ENCODE measurements around the gene VWA3B. TPM values are rescaled to one million over a fixed set of nuclear protein-coding genes. Genes with fewer than 3 reads are reported as not detected.
"Not testable (repeated sequence)": the region's sequence is repeated elsewhere in the genome, so short reads cannot be mapped to it uniquely, and the experiment has no call there.

The VWA3B gene
- polyA plus RNA-seq, 1 donor (not counting 4 experiments of a cell fraction or from before 2014, with no cell fraction given): not detected

DNA sequence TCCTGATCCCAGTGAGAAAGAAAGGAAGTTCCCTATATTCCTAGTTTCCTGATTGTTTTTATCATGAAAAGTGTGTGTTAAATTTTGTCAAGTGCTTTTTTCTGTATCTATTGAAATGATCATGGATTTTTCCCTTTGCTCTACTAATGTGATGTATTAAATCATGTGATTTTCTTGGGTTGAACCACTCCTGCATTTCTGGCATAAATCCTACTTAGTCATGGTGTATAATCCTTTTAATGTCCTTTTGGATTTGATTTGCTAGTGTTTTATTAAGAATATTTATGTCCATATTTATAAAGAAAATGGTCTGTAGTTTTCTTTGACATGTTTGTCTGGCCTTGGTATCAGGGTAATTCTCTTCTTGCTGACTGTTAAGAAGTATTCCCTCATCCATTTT, 171.9 kb downstream of the VWA3B start:
- Histone ChIP-seq H3K9me3 (ENCODE audit: control insufficient read depth, low read depth, low read length) (no peaks in the 10 kb centered on the region), H3K79me2 (ENCODE audit: control insufficient read depth, insufficient read depth, low read length) (no peaks in the 10 kb centered on the region), H3K9me1 (ENCODE audit: control insufficient read depth, extremely low read depth, insufficient read depth, low read length) (no peaks in the 10 kb centered on the region), H3K4me3 (ENCODE audit: control insufficient read depth in 2 of 3, extremely low read depth in 1 of 3, insufficient read depth in 2 of 3, low read depth in 1 of 3, low read length in 3 of 3) (no peak overlapping the region), H4K20me1 (ENCODE audit: control insufficient read depth, extremely low read depth, insufficient read depth, low read length) (no peaks in the 10 kb centered on the region), H3K4me1 (ENCODE audit: control insufficient read depth, extremely low read depth, insufficient read depth, low read length) (no peaks in the 10 kb centered on the region), H3K9ac (ENCODE audit: control insufficient read depth, extremely low read depth, insufficient read depth, low read length) (no peak overlapping the region), H2AFZ (ENCODE audit: control insufficient read depth, low read length) (no peak overlapping the region), H3K4me2 (ENCODE audit: control insufficient read depth, extremely low read depth, insufficient read depth, low read depth, low read length) (no peak overlapping the region), H3K36me3 (ENCODE audit: control insufficient read depth in 2 of 2, extremely low read depth in 1 of 2, insufficient read depth in 2 of 2, low read length in 2 of 2) (no peaks in the 10 kb centered on the region), H3K27ac (ENCODE audit: control insufficient read depth, insufficient read depth, low read length) (no peak overlapping the region), H3K27me3 (ENCODE audit: control insufficient read depth, extremely low read depth, insufficient read depth, low read length) (no peaks in the 10 kb centered on the region)
- FAIRE-seq (no peak), DNase-seq (ENCODE audit: low read depth, low spot score) (no peak)
- dilution Hi-C loops (cut with MboI; ENCODE audit: extremely low pct_ligation_motif_present, low sequenced_read_pairs): no loop called here
- TF ChIP-seq CTCF (optimal IDR thresholded peaks at IDR 0.05 in 1 of 3, IDR thresholded peaks at IDR 0.05 in 1 of 3, conservative IDR thresholded peaks at IDR 0.05 in 1 of 3; ENCODE audit: extremely low read depth in 1 of 3, insufficient read depth in 2 of 3, low read length in 3 of 3): no peak
- no peak for TF ChIP-seq EZH2 (IDR thresholded peaks at IDR 0.05; ENCODE audit: low read length)

DNA sequence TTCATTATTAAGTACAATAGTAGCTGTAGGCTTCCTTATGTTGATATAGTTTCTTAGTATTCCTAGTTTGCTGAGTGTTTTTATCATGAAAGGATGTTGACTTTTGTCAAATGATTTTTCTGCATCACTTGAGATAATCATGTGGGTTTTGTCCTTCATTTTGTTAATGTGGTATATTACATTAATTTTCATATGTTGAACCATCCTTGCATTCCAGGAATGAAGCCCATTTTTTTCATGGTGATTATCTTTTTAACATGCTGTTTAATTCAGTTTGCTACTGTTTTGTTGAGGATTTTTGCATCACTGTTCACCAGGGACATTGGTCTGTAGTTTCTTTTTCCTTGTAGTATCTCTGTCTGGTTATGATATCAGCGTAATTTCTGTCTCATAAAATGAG, 176.4 kb downstream of the VWA3B start:
- dilution Hi-C loops (cut with MboI; ENCODE audit: extremely low pct_ligation_motif_present, low sequenced_read_pairs): no loop called here

GRCh38 chr2:98268225-98268624, 181.3 kb downstream of the VWA3B start:
- FAIRE-seq: not testable (repeated sequence)

More for the DNA sequence above, 176.4 kb downstream of the VWA3B start:
- H3K9me3 ChIP-seq (ENCODE audit: control insufficient read depth, low read depth, low read length): no peaks in the 10 kb centered on the region
- FAIRE-seq (no peak), DNase-seq (ENCODE audit: low read depth, low spot score) (no peak)
- H3K9me1 ChIP-seq (ENCODE audit: control insufficient read depth, extremely low read depth, insufficient read depth, low read length): no peaks in the 10 kb centered on the region
- H4K20me1 ChIP-seq (ENCODE audit: control insufficient read depth, extremely low read depth, insufficient read depth, low read length): no peaks in the 10 kb centered on the region
- H3K27me3 ChIP-seq (ENCODE audit: control insufficient read depth, extremely low read depth, insufficient read depth, low read length): no peaks in the 10 kb centered on the region
- no peak overlapping the region for H3K4me3 ChIP-seq (ENCODE audit: control insufficient read depth in 2 of 3, extremely low read depth in 1 of 3, insufficient read depth in 2 of 3, low read depth in 1 of 3, low read length in 3 of 3)
- H2AFZ ChIP-seq (ENCODE audit: control insufficient read depth, low read length): no peak overlapping the region
- no peak overlapping the region for H3K27ac ChIP-seq (ENCODE audit: control insufficient read depth, insufficient read depth, low read length)
- TF ChIP-seq CTCF (optimal IDR thresholded peaks at IDR 0.05 in 1 of 3, IDR thresholded peaks at IDR 0.05 in 1 of 3, conservative IDR thresholded peaks at IDR 0.05 in 1 of 3; ENCODE audit: extremely low read depth in 1 of 3, insufficient read depth in 2 of 3, low read length in 3 of 3) (no peak), EZH2 (IDR thresholded peaks at IDR 0.05; ENCODE audit: low read length) (no peak)
- no peaks in the 10 kb centered on the region for H3K4me1 ChIP-seq (ENCODE audit: control insufficient read depth, extremely low read depth, insufficient read depth, low read length)
- H3K36me3 ChIP-seq (ENCODE audit: control insufficient read depth in 2 of 2, extremely low read depth in 1 of 2, insufficient read depth in 2 of 2, low read length in 2 of 2): no peaks in the 10 kb centered on the region
- no peak overlapping the region for H3K9ac ChIP-seq (ENCODE audit: control insufficient read depth, extremely low read depth, insufficient read depth, low read length)
- H3K79me2 ChIP-seq (ENCODE audit: control insufficient read depth, insufficient read depth, low read length): no peaks in the 10 kb centered on the region
- no peak overlapping the region for H3K4me2 ChIP-seq (ENCODE audit: control insufficient read depth, extremely low read depth, insufficient read depth, low read depth, low read length)

More at GRCh38 chr2:98268225-98268624, 181.3 kb downstream of the VWA3B start:
- H3K4me3 ChIP-seq (ENCODE audit: control insufficient read depth in 2 of 3, extremely low read depth in 1 of 3, insufficient read depth in 2 of 3, low read depth in 1 of 3, low read length in 3 of 3); DNase-seq (ENCODE audit: low read depth, low spot score); H3K4me2 ChIP-seq (ENCODE audit: control insufficient read depth, extremely low read depth, insufficient read depth, low read depth, low read length); H3K36me3 ChIP-seq (ENCODE audit: control insufficient read depth in 2 of 2, extremely low read depth in 1 of 2, insufficient read depth in 2 of 2, low read length in 2 of 2); dilution Hi-C loops (cut with MboI; ENCODE audit: extremely low pct_ligation_motif_present, low sequenced_read_pairs); H3K9me3 ChIP-seq (ENCODE audit: control insufficient read depth, low read depth, low read length); H3K4me1 ChIP-seq (ENCODE audit: control insufficient read depth, extremely low read depth, insufficient read depth, low read length); H3K27ac ChIP-seq (ENCODE audit: control insufficient read depth, insufficient read depth, low read length); H3K27me3 ChIP-seq (ENCODE audit: control insufficient read depth, extremely low read depth, insufficient read depth, low read length); H2AFZ ChIP-seq (ENCODE audit: control insufficient read depth, low read length); H4K20me1 ChIP-seq (ENCODE audit: control insufficient read depth, extremely low read depth, insufficient read depth, low read length); H3K9me1 ChIP-seq (ENCODE audit: control insufficient read depth, extremely low read depth, insufficient read depth, low read length); H3K9ac ChIP-seq (ENCODE audit: control insufficient read depth, extremely low read depth, insufficient read depth, low read length); H3K79me2 ChIP-seq (ENCODE audit: control insufficient read depth, insufficient read depth, low read length): not testable (repeated sequence)

Measured in keratinocyte (primary cell).